Heart right ventricle (tissue), 16 donors: Measurements from ENCODE around the gene CAPRIN1. TPM values are rescaled to one million over a fixed set of nuclear protein-coding genes. Genes with fewer than 3 reads are reported as not detected.
A peak's percentile ranks its signal among the peaks of the same experiment; 100 is the strongest.

Source experiments
- ATAC-seq, 8 donors: fragments of 200-7000 bp; cut with Tn5 transposase; one replicate each; pipeline ENCODE4 v1.9.1; 2020; ENCODE audit warnings: mild to moderate bottlenecking in 8 of 8, moderate library complexity in 8 of 8, moderate number of reproducible peaks in 1 of 8
- DNase-seq, 2 donors: peaks; one replicate each; pipeline ENCODE4 v3.0.0-alpha.2; 2020
- H3K27ac ChIP-seq, 10 donors: fragments of 200-600 bp; sonication (generic) in 2 of 10; one replicate each; pipeline versions ENCODE4 v1.5.0 to v1.8.0; 2020 to 2022; ENCODE audit warnings: mild to moderate bottlenecking in 3 of 10
- H3K27me3 ChIP-seq, 7 donors: fragments of 200-600 bp; one replicate each; pipeline ENCODE4 v1.8.0; 2021 to 2022; ENCODE audit warnings: mild to moderate bottlenecking in 2 of 7
- H3K36me3 ChIP-seq, 9 donors: fragments of 200-600 bp; sonication (generic) in 1 of 9; one replicate each; pipeline versions ENCODE4 v1.5.0 to v1.8.0; 2020 to 2022; ENCODE audit warnings: mild to moderate bottlenecking in 2 of 9
- H3K4me1 ChIP-seq, 9 donors: fragments of 200-600 bp; sonication (generic) in 1 of 9; one replicate each; pipeline versions ENCODE4 v1.5.0 to v1.8.0; 2020 to 2022; ENCODE audit warnings: mild to moderate bottlenecking in 4 of 9
- H3K4me3 ChIP-seq, 10 donors: fragments of 200-600 bp; sonication (generic) in 2 of 10; one replicate each; pipeline versions ENCODE4 v1.5.0 to v1.8.0; 2020 to 2022; ENCODE audit warnings: mild to moderate bottlenecking in 7 of 10, moderate library complexity in 2 of 10
- H3K9me3 ChIP-seq, 11 donors: fragments of 200-600 bp in 10 of 11; sonication (generic) in 2 of 11; one replicate each; pipeline versions ENCODE4 v1.5.0 to v1.8.0; 2013 to 2022; ENCODE audit warnings: mild to moderate bottlenecking in 2 of 11, control low read depth in 1 of 11, moderate library complexity in 1 of 11
- WGBS, 2 donors: extraction: QIAGEN DNeasy Blood & Tissue Kit; methylation state at CpG; one replicate each; pipeline ENCODE4 v1.1.7; 2013; ENCODE audit warnings: inconsistent platforms in 1 of 2; 5-methylcytosine and 5-hydroxymethylcytosine counted together
- intact Hi-C, 10 donors: fragments of 100-400 bp; cut with DNase I; formaldehyde crosslinking; loops; one replicate each; pipeline versions ENCODE4 v1.11.1 to v1.14.2; 2022
- long read RNA-seq, 3 donors: library from polyadenylated mRNA; unstranded; transcript quantifications; one replicate each; pipeline ENCODE4 v2.0.0, GENCODE V29; 2020 to 2021
- polyA plus RNA-seq, 2 donors: library from polyadenylated mRNA; stranded (reverse); fragments of 200-250 nt; gene quantifications; one replicate each; pipeline ENCODE4 v1.2.3, GENCODE V29; 2013
- total RNA-seq, 10 donors: library from RNA; stranded (reverse); fragmentation: NEBNext Ultra II Directional in 3 of 10; extraction: Animal tissue kit (Norgen Biotek cat#: 25700) in 3 of 10; gene quantifications; one replicate each; pipeline versions ENCODE4 v1.2.1 to v1.2.4, GENCODE V29; 2021 to 2023
- TF ChIP-seq, protein P1 (sequence below), 9 donors: fragments of 200-600 bp; sonication (generic) in 2 of 9; IDR thresholded peaks; one replicate each; pipeline versions ENCODE4 v1.5.0 to v1.8.0; 2021 to 2022; ENCODE audit warnings: antibody characterized with exemption in 9 of 9, mild to moderate bottlenecking in 5 of 9, moderate library complexity in 1 of 9
- donor health status: Arrhythmogenic right ventricular cardiomyopathy.
- donor health status: ischemic (EF 13 %, LVEDD 7.1; RV severe dilation, severe dysfunction).
- donor health status: healthy with polysubstance abuse.
- donor health status: DM: no; HTN: yes; CAD: no.
- donor health status: DM: no; HTN: no; CAD: no.
- donor health status: ischemic (EF 25% LVEDD 6.9; RV normal size, moderate dysfunction).
- donor health status: ischemic (EF 25% LVEDD 5.7; RV mildly dilated, moderate dysfunction).
- donor health status: healthy.
- donor health status: DM: yes; HTN: yes; CAD: no.
- donor health status: Ischemic cardiomyopathy.
- donor health status: ischemic (EF 35%, LVEDD 5.7; RV mildly dilated, moderate dysfunction).
- donor health status: nonischemic (EF 11% LVEDD 7.7; RV severe dilation, severe dysfunction).
- donor health status: DM: yes; HTN: yes; CAD: no.
- donor health status: PGD.
- donor health status: ischemic (EF 29% LVEDD 5.4; RV normal size, mild dysfunction).
- donor health status: nonischemic (EF 23%, LVEDD 6.1; RV moderate dilation, normal function).

CAPRIN1 gene
- total RNA-seq, result 100 to 1,000 TPM; 103 to 142 (median 120) TPM
- 10 to 100 TPM; 37.9 to 39.9 TPM for polyA plus RNA-seq
- long read RNA-seq, donor 1, full-length matches to known transcripts, result 114 of 130 reads
- long read RNA-seq, donor 1, partial matches to known transcripts, result 11 of 130 reads
- long read RNA-seq, donor 1, other reads (novel, unspliced or antisense), result 5 of 130 reads
- long read RNA-seq, donor 2, full-length matches to known transcripts, result 131 of 163 reads
- long read RNA-seq, donor 2, partial matches to known transcripts, result 13 of 163 reads
- long read RNA-seq, donor 2, other reads (novel, unspliced or antisense), result 19 of 163 reads
- long read RNA-seq, donor 3, full-length matches to known transcripts, result 231 of 292 reads
- long read RNA-seq, donor 3, partial matches to known transcripts, result 35 of 292 reads
- long read RNA-seq, donor 3, other reads (novel, unspliced or antisense), result 26 of 292 reads

DNA sequence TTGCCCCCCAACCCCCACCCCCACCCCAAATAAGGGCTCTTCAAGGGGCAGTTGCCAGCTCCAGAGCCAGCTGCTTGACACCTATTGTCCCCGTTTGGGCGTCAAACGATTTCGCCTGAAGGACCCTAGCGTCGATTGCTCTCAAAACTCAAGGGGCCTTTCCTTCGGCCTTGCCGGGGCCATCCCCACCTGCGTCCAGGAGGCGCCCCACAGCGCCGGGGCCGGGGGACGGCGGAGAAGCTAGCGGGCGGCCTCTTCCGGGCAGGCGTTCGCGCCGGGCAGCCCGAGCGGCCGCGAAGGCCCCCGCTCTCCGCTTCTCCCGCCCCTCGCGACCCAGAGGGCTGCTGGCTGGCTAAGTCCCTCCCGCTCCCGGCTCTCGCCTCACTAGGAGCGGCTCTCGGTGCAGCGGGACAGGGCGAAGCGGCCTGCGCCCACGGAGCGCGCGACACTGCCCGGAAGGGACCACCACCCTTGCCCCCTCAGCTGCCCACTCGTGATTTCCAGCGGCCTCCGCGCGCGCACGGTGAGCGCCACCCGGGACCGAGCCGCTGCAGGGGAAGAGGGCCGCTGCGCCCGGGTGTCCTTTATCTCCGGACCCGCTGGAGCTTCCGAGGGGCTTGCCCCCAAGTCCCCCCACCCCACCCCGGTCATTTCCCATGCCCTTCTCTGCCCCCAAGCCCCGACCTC, at the start of gene CAPRIN1:
TSS of gene CAPRIN1 (plus strand) at position 383 of the 687 bp plus-strand sequence. CDS start 690 bp downstream, outside the sequence.
- TF ChIP-seq, protein P1, sequence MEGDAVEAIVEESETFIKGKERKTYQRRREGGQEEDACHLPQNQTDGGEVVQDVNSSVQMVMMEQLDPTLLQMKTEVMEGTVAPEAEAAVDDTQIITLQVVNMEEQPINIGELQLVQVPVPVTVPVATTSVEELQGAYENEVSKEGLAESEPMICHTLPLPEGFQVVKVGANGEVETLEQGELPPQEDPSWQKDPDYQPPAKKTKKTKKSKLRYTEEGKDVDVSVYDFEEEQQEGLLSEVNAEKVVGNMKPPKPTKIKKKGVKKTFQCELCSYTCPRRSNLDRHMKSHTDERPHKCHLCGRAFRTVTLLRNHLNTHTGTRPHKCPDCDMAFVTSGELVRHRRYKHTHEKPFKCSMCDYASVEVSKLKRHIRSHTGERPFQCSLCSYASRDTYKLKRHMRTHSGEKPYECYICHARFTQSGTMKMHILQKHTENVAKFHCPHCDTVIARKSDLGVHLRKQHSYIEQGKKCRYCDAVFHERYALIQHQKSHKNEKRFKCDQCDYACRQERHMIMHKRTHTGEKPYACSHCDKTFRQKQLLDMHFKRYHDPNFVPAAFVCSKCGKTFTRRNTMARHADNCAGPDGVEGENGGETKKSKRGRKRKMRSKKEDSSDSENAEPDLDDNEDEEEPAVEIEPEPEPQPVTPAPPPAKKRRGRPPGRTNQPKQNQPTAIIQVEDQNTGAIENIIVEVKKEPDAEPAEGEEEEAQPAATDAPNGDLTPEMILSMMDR (IDR thresholded peaks at IDR 0.05), result no peak
- DNase-seq (peak; percentile 88 to 89), ATAC-seq (peak; percentile 89 to 96 (median 93))
- Histone ChIP-seq H3K27ac (peak within 1 kb of the TSS; percentile 97 to 100 (median 100)), H3K36me3 (peaks cover 0 to 22% (median 0%) of the 10 kb centered on the region in 9 donors), H3K4me1 (peaks cover 11 to 43% (median 37%) of the 10 kb centered on the region in 9 donors), H3K4me3 (peak within 1 kb of the TSS; percentile 77 to 99 (median 94)), H3K9me3 (no peaks in the 10 kb centered on the region), H3K27me3 (no peaks in the 10 kb centered on the region)
- intact Hi-C loops, result loop anchor here in 8 of 10 donors (1.0 to 10.0 kb wide), 8 partner anchors 53 to 1627 kb away; partner anchors contain the start of genes NAT10 (in 8 of the 8), ABTB2 (in 1 of the 8) and CAT (in 1 of the 8)
- 0% methylated on average over 48 to 64 of the region's 64 CpGs for WGBS, 2 donors

GRCh38 chr11:34002420-34002819, 49.1 kb upstream of the CAPRIN1 start:
- intact Hi-C loops, result loop anchor here in 2 of 10 donors (10.0 kb wide), 2 partner anchors 102 to 492 kb away; partner anchors contain the start of gene NAT10 (in 1 of the 2)
- H3K4me3 ChIP-seq, result no peak overlapping the region
- no peaks in the 10 kb centered on the region for H3K9me3 ChIP-seq
- no peak for ATAC-seq
- TF ChIP-seq, protein P1 (IDR thresholded peaks at IDR 0.05), result no peak
- H3K36me3 ChIP-seq, result no peaks in the 10 kb centered on the region
- H3K27ac ChIP-seq, result no peak overlapping the region
- H3K4me1 ChIP-seq, result peaks cover 0 to under 1% (median 0%) of the 10 kb centered on the region in 9 donors
- H3K27me3 ChIP-seq, result peaks cover 0 to 25% (median 13%) of the 10 kb centered on the region in 7 donors
- DNase-seq, result no peak
- 70 to 74% methylated on average over 4 of the region's 4 CpGs for WGBS, 2 donors

GRCh38 chr11:34004236-34004635, 47.3 kb upstream of the CAPRIN1 start:
- H3K36me3 ChIP-seq, result no peaks in the 10 kb centered on the region
- DNase-seq, result no peak
- ATAC-seq, result no peak
- no peak overlapping the region for H3K27ac ChIP-seq
- H3K4me1 ChIP-seq, result no peaks in the 10 kb centered on the region
- no peak overlapping the region for H3K4me3 ChIP-seq
- H3K27me3 ChIP-seq, result peaks cover 0 to 12% (median 8%) of the 10 kb centered on the region in 7 donors
- WGBS, 2 donors, result 87% methylated on average over 3 of the region's 3 CpGs
- TF ChIP-seq, protein P1 (IDR thresholded peaks at IDR 0.05), result no peak
- no peaks in the 10 kb centered on the region for H3K9me3 ChIP-seq
- intact Hi-C loops, result loop anchor here in 2 of 10 donors (10.0 kb wide), 2 partner anchors 101 to 491 kb away; partner anchors contain the start of gene NAT10 (in 1 of the 2)

- WGBS, 2 donors, result 31 to 41% methylated on average over 2 of the region's 2 CpGs
Measured at GRCh38 chr11:34006876-34007275, 44.7 kb upstream of the CAPRIN1 start.

More at GRCh38 chr11:34006876-34007275, 44.7 kb upstream of the CAPRIN1 start:
- no peaks in the 10 kb centered on the region for H3K27me3 ChIP-seq
- no peaks in the 10 kb centered on the region for H3K9me3 ChIP-seq
- H3K4me3 ChIP-seq, result no peak overlapping the region
- intact Hi-C loops, result loop anchor here in 2 of 10 donors (10.0 kb wide), 2 partner anchors 98 to 488 kb away; partner anchors contain the start of gene NAT10 (in 1 of the 2)
- DNase-seq, result no peak
- TF ChIP-seq, protein P1 (IDR thresholded peaks at IDR 0.05), result no peak
- ATAC-seq, result no peak
- no peak overlapping the region for H3K27ac ChIP-seq
- no peaks in the 10 kb centered on the region for H3K4me1 ChIP-seq
- H3K36me3 ChIP-seq, result no peaks in the 10 kb centered on the region
